Left lung (tissue), 10 donors: ENCODE measurements around the gene CAPN2. TPM values are rescaled to one million over a fixed set of nuclear protein-coding genes. Genes with fewer than 3 reads are reported as not detected.

Source experiments
- ATAC-seq: fragments of 200-7000 bp; cut with Tn5 transposase; one replicate; pipeline ENCODE4 v1.9.1; 2020; ENCODE audit warnings: moderate library complexity
- DNase-seq, 4 donors: peaks; one replicate each; pipeline ENCODE4 v3.0.0-alpha.2; 2013 to 2020
- H3K27ac ChIP-seq, 2 donors: fragments of 200-600 bp; sonication (generic) in 1 of 2; one replicate each; pipeline versions ENCODE4 v1.5.0 to v1.8.0; 2020 to 2021
- H3K27me3 ChIP-seq, 2 donors: fragments of 200-600 bp; sonication (generic) in 1 of 2; one replicate each; pipeline versions ENCODE4 v1.5.0 to v1.8.0; 2020 to 2021
- H3K36me3 ChIP-seq, 2 donors: fragments of 200-600 bp; sonication (generic) in 1 of 2; one replicate each; pipeline versions ENCODE4 v1.5.0 to v1.8.0; 2020 to 2021
- H3K4me1 ChIP-seq, 2 donors: fragments of 200-600 bp; one replicate each; pipeline ENCODE4 v1.8.0; 2021
- H3K4me3 ChIP-seq, 2 donors: fragments of 200-600 bp; sonication (generic) in 1 of 2; one replicate each; pipeline versions ENCODE4 v1.5.0 to v1.8.0; 2020 to 2021; ENCODE audit warnings: mild to moderate bottlenecking in 1 of 2
- H3K9me3 ChIP-seq, 2 donors: fragments of 200-600 bp; sonication (generic) in 1 of 2; one replicate each; pipeline versions ENCODE4 v1.5.0 to v1.8.0; 2020 to 2021
- intact Hi-C, 2 donors: fragments of 100-400 bp; cut with DNase I; formaldehyde crosslinking; loops; one replicate each; pipeline versions ENCODE4 v1.11.2 to v1.14.2; 2022
- polyA plus RNA-seq, 6 donors: library from polyadenylated mRNA; unstranded; fragments of 120-200 nt; gene quantifications; one replicate each; pipeline ENCODE4 v1.2.1, GENCODE V29; 2013; ENCODE audit not compliant: insufficient read length in 6 of 6
- total RNA-seq, 2 donors: library from RNA; stranded (reverse); fragmentation: NEBNext Ultra II Directional; extraction: Animal tissue kit (Norgen Biotek cat#: 25700); gene quantifications; one replicate each; pipeline ENCODE4 v1.2.1, GENCODE V29; 2021
- TF ChIP-seq, protein P1 (sequence below), 2 donors: fragments of 200-600 bp; sonication (generic) in 1 of 2; IDR thresholded peaks; one replicate each; pipeline versions ENCODE4 v1.5.0 to v1.8.0; 2021; ENCODE audit warnings: antibody characterized with exemption in 2 of 2
- donor health status: DM: no; HTN: yes; CAD: no.
- donor health status: DM: no; HTN: no; CAD: no.

Gene CAPN2
- total and polyA plus RNA-seq, 8 donors = 139 to 434 (median 163) TPM

DNA sequence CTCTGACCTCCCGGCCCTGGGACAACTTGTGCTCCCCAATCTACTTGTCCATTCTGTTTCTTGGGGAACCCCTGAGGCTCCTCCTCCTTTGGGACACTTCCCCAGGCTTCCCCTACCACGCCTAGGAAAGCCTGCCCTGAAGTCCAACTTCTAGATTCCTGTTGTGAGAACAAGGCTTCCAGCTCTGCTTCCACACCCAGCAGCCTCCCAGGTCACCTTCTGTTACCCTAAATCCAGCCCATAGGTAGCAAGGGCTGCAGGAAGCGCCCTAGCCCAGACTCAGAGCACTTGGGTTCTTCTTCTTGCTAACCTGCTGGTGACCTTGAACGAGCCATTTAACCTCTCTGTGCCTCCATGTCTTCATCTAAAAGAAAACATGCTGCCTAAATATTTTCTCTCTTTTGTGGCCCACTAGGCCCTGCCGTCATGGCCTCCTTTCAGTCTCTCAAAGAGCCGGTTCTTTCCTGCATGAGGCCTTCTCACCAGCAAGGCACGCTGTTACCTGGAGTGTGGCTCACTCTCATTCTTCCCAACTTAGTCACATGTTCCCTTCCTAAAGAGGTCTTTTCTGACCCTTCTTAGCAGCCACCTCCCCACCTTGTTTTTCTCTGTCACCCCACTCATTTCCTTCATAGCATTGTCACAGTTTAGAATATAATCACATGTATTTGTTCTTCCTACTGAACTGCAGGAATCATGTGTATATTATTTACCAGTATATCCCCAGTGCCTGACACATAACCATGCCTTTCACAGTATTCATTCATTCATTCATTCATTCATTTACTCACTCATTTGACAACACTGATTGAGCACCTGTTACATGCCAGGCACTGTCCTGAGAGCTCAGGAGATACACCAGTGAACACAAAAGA is 1.4 kb downstream of the CAPN2 start:
- Histone ChIP-seq H3K4me3 (peak overlapping the region; percentile 73), H3K27ac (peak overlapping the region; percentile 96 to 98), H3K9me3 (no peaks in the 10 kb centered on the region), H3K36me3 (peaks cover 0 to 18% of the 10 kb centered on the region in 2 donors), H3K27me3 (no peaks in the 10 kb centered on the region), H3K4me1 (peaks cover 40 to 67% of the 10 kb centered on the region in 2 donors)
- peak; percentile 47 for ATAC-seq
- no peak for DNase-seq
- TF ChIP-seq, protein P1, sequence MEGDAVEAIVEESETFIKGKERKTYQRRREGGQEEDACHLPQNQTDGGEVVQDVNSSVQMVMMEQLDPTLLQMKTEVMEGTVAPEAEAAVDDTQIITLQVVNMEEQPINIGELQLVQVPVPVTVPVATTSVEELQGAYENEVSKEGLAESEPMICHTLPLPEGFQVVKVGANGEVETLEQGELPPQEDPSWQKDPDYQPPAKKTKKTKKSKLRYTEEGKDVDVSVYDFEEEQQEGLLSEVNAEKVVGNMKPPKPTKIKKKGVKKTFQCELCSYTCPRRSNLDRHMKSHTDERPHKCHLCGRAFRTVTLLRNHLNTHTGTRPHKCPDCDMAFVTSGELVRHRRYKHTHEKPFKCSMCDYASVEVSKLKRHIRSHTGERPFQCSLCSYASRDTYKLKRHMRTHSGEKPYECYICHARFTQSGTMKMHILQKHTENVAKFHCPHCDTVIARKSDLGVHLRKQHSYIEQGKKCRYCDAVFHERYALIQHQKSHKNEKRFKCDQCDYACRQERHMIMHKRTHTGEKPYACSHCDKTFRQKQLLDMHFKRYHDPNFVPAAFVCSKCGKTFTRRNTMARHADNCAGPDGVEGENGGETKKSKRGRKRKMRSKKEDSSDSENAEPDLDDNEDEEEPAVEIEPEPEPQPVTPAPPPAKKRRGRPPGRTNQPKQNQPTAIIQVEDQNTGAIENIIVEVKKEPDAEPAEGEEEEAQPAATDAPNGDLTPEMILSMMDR (IDR thresholded peaks at IDR 0.05) = no peak
- intact Hi-C loops = loop anchor here in 1 of 2 donors (5.0 kb wide), 1 partner anchor 34 kb away; no protein-coding TSS in a partner anchor

GRCh38 chr1:223714421-223714724 is 2.0 kb downstream of the CAPN2 start:
- Histone ChIP-seq H3K27ac (peak overlapping the region; percentile 96 to 98), H3K36me3 (peaks cover 0 to 24% of the 10 kb centered on the region in 2 donors), H3K4me1 (peaks cover 36 to 73% of the 10 kb centered on the region in 2 donors), H3K4me3 (peak overlapping the region; percentile 73), H3K9me3 (no peaks in the 10 kb centered on the region), H3K27me3 (no peaks in the 10 kb centered on the region)
- TF ChIP-seq, protein P1 (IDR thresholded peaks at IDR 0.05) = no peak
- DNase-seq (no peak), ATAC-seq (no peak)
- intact Hi-C loops = loop anchor here in 1 of 2 donors (5.0 kb wide), 1 partner anchor 33 kb away; no protein-coding TSS in a partner anchor

GRCh38 chr1:223714849-223715603 is 2.7 kb downstream of the CAPN2 start:
- Histone ChIP-seq H3K4me3 (peak overlapping the region in 1 of 2 donors; percentile 73), H3K27ac (peak overlapping the region; percentile 96 to 98), H3K36me3 (peaks cover 0 to 31% of the 10 kb centered on the region in 2 donors), H3K27me3 (no peaks in the 10 kb centered on the region), H3K4me1 (peaks cover 36 to 79% of the 10 kb centered on the region in 2 donors), H3K9me3 (no peaks in the 10 kb centered on the region)
- TF ChIP-seq, protein P1 (IDR thresholded peaks at IDR 0.05) = no peak
- DNase-seq (peak in 1 of 4 donors; percentile 55), ATAC-seq (peak; percentile 30)
- intact Hi-C loops = loop anchor here in 1 of 2 donors (5.0 kb wide), 1 partner anchor 32 kb away; no protein-coding TSS in a partner anchor

DNA sequence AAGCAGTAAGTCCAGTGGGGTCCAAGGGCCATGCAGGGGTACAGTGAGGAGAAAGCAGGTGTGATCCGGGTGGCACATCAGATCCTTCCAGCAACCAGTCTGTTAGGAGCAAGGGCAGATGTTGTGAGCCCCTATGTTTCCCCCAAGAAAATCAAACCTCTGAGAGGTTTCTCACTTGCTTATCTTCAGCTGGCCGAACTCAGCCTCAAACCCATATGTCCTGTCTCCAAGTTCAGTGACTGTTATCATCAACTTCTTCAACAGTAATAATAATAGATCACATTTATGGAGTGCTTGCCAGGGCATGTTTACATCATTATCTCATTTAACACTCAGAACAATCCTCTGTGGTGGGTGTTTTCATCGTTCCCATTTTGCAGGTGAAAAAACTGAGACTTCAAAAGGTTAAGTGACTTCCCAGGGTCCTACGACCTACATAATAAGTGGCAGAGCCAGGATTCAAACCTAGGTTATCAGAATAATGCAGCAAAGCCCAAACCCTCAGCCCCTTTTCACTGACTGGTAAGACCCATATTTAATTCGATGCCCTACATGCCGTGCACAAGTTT is 3.3 kb downstream of the CAPN2 start:
- intact Hi-C loops = no loop called here
- Histone ChIP-seq H3K9me3 (no peaks in the 10 kb centered on the region), H3K4me3 (peak overlapping the region in 1 of 2 donors; percentile 73), H3K27me3 (no peaks in the 10 kb centered on the region), H3K36me3 (peaks cover 0 to 37% of the 10 kb centered on the region in 2 donors), H3K4me1 (peaks cover 40 to 86% of the 10 kb centered on the region in 2 donors), H3K27ac (peak overlapping the region; percentile 96 to 98)
- DNase-seq = no peak
- TF ChIP-seq, protein P1 (IDR thresholded peaks at IDR 0.05) = no peak
- ATAC-seq = no peak
